IMR-90 (cell line): Measurements from ENCODE around the gene KDM2A. TPM values are rescaled to one million over a fixed set of nuclear protein-coding genes. Genes with fewer than 3 reads are reported as not detected.

ENCODE experiments used
- ATAC-seq: fragments of 200-7000 bp; cut with Tn5 transposase; 2 replicates; pipeline ENCODE4 v1.9.1; 2020; ENCODE audit warnings: low read depth, mild to moderate bottlenecking, moderate library complexity
- BruUV-seq: library from RNA; stranded (reverse); fragments of 400-500 nt; replicated peaks from 2 replicates; lab custom pipeline; 2021; lab: Mats Ljungman, UMichigan
- CTCF ChIA-PET: fragments of 300-600 bp; formaldehyde crosslinking; extraction: SDS; loops from one replicate; lab custom pipeline; 2021; ENCODE audit warnings: antibody characterized with exemption; lab: Yijun Ruan, JAX
- POLR2A ChIA-PET: fragments of 300-600 bp; sonication (Branson Sonifier 250); formaldehyde crosslinking; loops from one replicate; lab custom pipeline; 2022; ENCODE audit warnings: antibody characterized with exemption; ENCODE audit not compliant: unreplicated experiment; lab: Charles Lee
- DNase-seq: peaks from one replicate; pipeline ENCODE4 v3.0.0; 2013
- H2AFZ ChIP-seq: replicated peaks from 2 replicates; pipeline ENCODE3; 2013; ENCODE audit warnings: low read length, mild to moderate bottlenecking; ENCODE audit not compliant: poor library complexity
- H2AK5ac ChIP-seq: 2 replicates; pipeline ENCODE4 v1.6.1; 2013; ENCODE audit warnings: low read depth, low read length, inconsistent platforms
- H2AK9ac ChIP-seq: replicated peaks from 2 replicates; pipeline ENCODE3; 2013; ENCODE audit warnings: mild to moderate bottlenecking, low read depth, low read length, moderate library complexity; ENCODE audit not compliant: poor library complexity
- H2BK120ac ChIP-seq: 2 replicates; pipeline ENCODE4 v1.6.1; 2013; ENCODE audit warnings: low read depth, low read length, inconsistent platforms
- H2BK15ac ChIP-seq: 3 replicates; pipeline ENCODE4 v1.6.1; 2013; ENCODE audit warnings: low read depth, low read length, inconsistent platforms
- H2BK20ac ChIP-seq: 2 replicates; pipeline ENCODE4 v1.6.1; 2013; ENCODE audit warnings: low read depth, mild to moderate bottlenecking, inconsistent platforms, low read length, moderate library complexity
- H2BK5ac ChIP-seq: 2 replicates; pipeline ENCODE4 v1.6.1; 2013; ENCODE audit warnings: mild to moderate bottlenecking, low read depth, low read length, inconsistent platforms; ENCODE audit not compliant: poor library complexity, severe bottlenecking
- H3K14ac ChIP-seq: replicated peaks from 2 replicates; pipeline ENCODE4 v1.6.1; 2013; ENCODE audit warnings: low read depth, low read length, inconsistent platforms
- H3K18ac ChIP-seq: 2 replicates; pipeline ENCODE4 v1.6.1; 2013; ENCODE audit warnings: low read depth, low read length, control low read depth
- H3K23ac ChIP-seq: 2 replicates; pipeline ENCODE4 v1.6.1; 2013; ENCODE audit warnings: low read depth, low read length, inconsistent platforms
- H3K27ac ChIP-seq: 2 replicates; pipeline ENCODE4 v1.5.1; 2013; ENCODE audit warnings: mild to moderate bottlenecking, control low read depth, low read length; ENCODE audit not compliant: insufficient read depth
- H3K27me3 ChIP-seq: 2 replicates; pipeline ENCODE4 v1.6.1; 2013; ENCODE audit warnings: low read length; ENCODE audit not compliant: control insufficient read depth, insufficient read depth
- H3K36me3 ChIP-seq: 2 replicates; pipeline ENCODE4 v1.6.1; 2013; ENCODE audit warnings: low read length, mixed read lengths; ENCODE audit not compliant: control insufficient read depth, insufficient read depth
- H3K4ac ChIP-seq: 2 replicates; pipeline ENCODE4 v1.6.1; 2013; ENCODE audit warnings: low read depth, low read length, inconsistent platforms
- H3K4me1 ChIP-seq: 2 replicates; pipeline ENCODE4 v1.6.1; 2013; ENCODE audit warnings: low read length, mixed read lengths; ENCODE audit not compliant: control insufficient read depth, insufficient read depth
- H3K4me2 ChIP-seq: 2 replicates; pipeline ENCODE4 v1.6.1; 2013; ENCODE audit warnings: low read depth, mild to moderate bottlenecking, control low read depth, low read length, moderate library complexity
- H3K4me3 ChIP-seq: 2 replicates; pipeline ENCODE4 v1.5.1; 2013; ENCODE audit warnings: low read depth, mild to moderate bottlenecking, control low read depth, low read length, moderate library complexity; ENCODE audit not compliant: insufficient read depth
- H3K56ac ChIP-seq: 2 replicates; pipeline ENCODE4 v1.6.1; 2013; ENCODE audit warnings: low read length, inconsistent platforms; ENCODE audit not compliant: insufficient read depth; ENCODE audit errors: extremely low read depth
- H3K79me1 ChIP-seq, 2 experiments: 2 replicates each; pipeline ENCODE4 v1.6.1; 2013; ENCODE audit warnings: low read length in 2 of 2, inconsistent platforms in 1 of 2, low read depth in 1 of 2
- H3K9ac ChIP-seq: 2 replicates; pipeline ENCODE4 v1.6.1; 2013; ENCODE audit warnings: low read depth, low read length, control low read depth
- H3K9me1 ChIP-seq: 2 replicates; pipeline ENCODE4 v1.6.1; 2013; ENCODE audit warnings: low read length, inconsistent platforms; ENCODE audit not compliant: insufficient read depth
- H3K9me3 ChIP-seq: 2 replicates; pipeline ENCODE4 v1.6.1; 2013; ENCODE audit warnings: low read length; ENCODE audit not compliant: control insufficient read depth, insufficient read depth
- H4K20me1 ChIP-seq: 2 replicates; pipeline ENCODE4 v1.6.1; 2013; ENCODE audit warnings: low read length, inconsistent platforms; ENCODE audit not compliant: insufficient read depth
- H4K5ac ChIP-seq: 2 replicates; pipeline ENCODE4 v1.6.1; 2013; ENCODE audit warnings: mild to moderate bottlenecking, low read depth, low read length, control low read depth
- H4K8ac ChIP-seq, 2 experiments: 2 replicates each; pipeline ENCODE4 v1.6.1; 2013; ENCODE audit warnings: low read depth in 2 of 2, low read length in 2 of 2, control low read depth in 1 of 2, inconsistent platforms in 1 of 2
- H4K91ac ChIP-seq: 2 replicates; pipeline ENCODE4 v1.6.1; 2013; ENCODE audit warnings: low read depth, low read length, inconsistent platforms; ENCODE audit not compliant: insufficient read depth
- CHD1 ChIP-seq: IDR thresholded peaks from 2 replicates; pipeline ENCODE4 v1.6.1; 2012; ENCODE audit warnings: low read depth, low read length, improper control_type of control experiment
- CTCF ChIP-seq: conservative IDR thresholded peaks from 2 replicates; pipeline ENCODE4 v1.5.1; 2012; ENCODE audit warnings: mild to moderate bottlenecking, low read depth, low read length, improper control_type of control experiment
- FOS ChIP-seq: fragments of 150-350 bp; IDR thresholded peaks from 2 replicates; pipeline ENCODE4 v1.6.1; 2016; ENCODE audit warnings: low read depth, low read length
- MAFK ChIP-seq: IDR thresholded peaks from 2 replicates; pipeline ENCODE4 v1.6.1; 2012; ENCODE audit warnings: low read depth, low read length, improper control_type of control experiment
- MAZ ChIP-seq: IDR thresholded peaks from 2 replicates; pipeline ENCODE4 v1.6.1; 2012; ENCODE audit warnings: low read depth, mild to moderate bottlenecking, low read length, improper control_type of control experiment, moderate library complexity, borderline replicate concordance
- MXI1 ChIP-seq: IDR thresholded peaks from 2 replicates; pipeline ENCODE4 v1.6.1; 2012; ENCODE audit warnings: low read depth, mild to moderate bottlenecking, low read length, moderate library complexity, borderline replicate concordance
- NFE2L2 ChIP-seq: fragments of 150-350 bp; IDR thresholded peaks from 2 replicates; pipeline ENCODE4 v1.6.1; 2016; ENCODE audit warnings: low read depth, mild to moderate bottlenecking, low read length
- POLR2A ChIP-seq: IDR thresholded peaks from 2 replicates; pipeline ENCODE4 v1.6.1; 2012; ENCODE audit warnings: mild to moderate bottlenecking, low read depth, low read length
- RAD21 ChIP-seq: IDR thresholded peaks from 2 replicates; pipeline ENCODE4 v1.6.1; 2012; ENCODE audit warnings: low read length, improper control_type of control experiment
- RCOR1 ChIP-seq: IDR thresholded peaks from 2 replicates; pipeline ENCODE4 v1.6.1; 2012; ENCODE audit warnings: mild to moderate bottlenecking, low read length, improper control_type of control experiment; ENCODE audit not compliant: insufficient replicate concordance
- RFX5 ChIP-seq: IDR thresholded peaks from 2 replicates; pipeline ENCODE4 v1.8.0; 2012; ENCODE audit warnings: low read depth, mild to moderate bottlenecking, low read length, moderate library complexity
- WGBS, 2 experiments: methylation state at CpG; one replicate each; pipeline versions ENCODE4 v1.1.5 to v1.1.7; 2013; ENCODE audit warnings: missing lambda C conversion rate in 2 of 2; ENCODE audit not compliant: insufficient read length in 1 of 2; ENCODE audit errors: extremely low coverage in 2 of 2; 5-methylcytosine and 5-hydroxymethylcytosine counted together
- dilution Hi-C: fragments of 300-500 bp; cut with HindIII; formaldehyde crosslinking; loops from one replicate; pipeline ENCODE4 v1.14.3; 2018; ENCODE audit warnings: low sequenced_read_pairs; ENCODE audit not compliant: unreplicated experiment
- in situ Hi-C: fragments of 300-500 bp; cut with MboI; formaldehyde crosslinking; loops from 3 replicates; pipeline ENCODE4 v1.14.3; 2019; ENCODE audit warnings: low sequenced_read_pairs, inconsistent platforms, mixed read lengths
- intact Hi-C: fragments of 100-400 bp; cut with micrococcal nuclease; formaldehyde crosslinking; loops from 2 replicates; pipeline ENCODE4 v1.10.0; 2022
- polyA plus RNA-seq, 3 experiments: library from polyadenylated mRNA; depleted of rRNA; stranded (reverse); fragments of >200 nt; gene quantifications; 2 replicates each; pipeline ENCODE4 v1.2.3, GENCODE V29; 2012; ENCODE audit warnings: low replicate concordance in 1 of 3
- total RNA-seq: library from RNA; depleted of rRNA; stranded (reverse); fragments of >200 nt; gene quantifications from 2 replicates; pipeline ENCODE4 v1.2.3, GENCODE V29; 2012
- TF ChIP-seq, protein P1 (sequence below): fragments of 150-350 bp; IDR thresholded peaks from 2 replicates; pipeline ENCODE4 v1.6.1; 2017; ENCODE audit warnings: mild to moderate bottlenecking, antibody characterized with exemption, low read length, low read depth
- TF ChIP-seq, protein P2 (sequence below): fragments of 150-350 bp; IDR thresholded peaks from 2 replicates; pipeline ENCODE4 v1.6.1; 2016; ENCODE audit warnings: low read depth, mild to moderate bottlenecking, low read length, moderate library complexity, borderline replicate concordance

KDM2A gene
- total and polyA plus RNA-seq, 2 of the 4 experiments (the other 2 are of a cell fraction), result 26.7 to 42.6 TPM

DNA sequence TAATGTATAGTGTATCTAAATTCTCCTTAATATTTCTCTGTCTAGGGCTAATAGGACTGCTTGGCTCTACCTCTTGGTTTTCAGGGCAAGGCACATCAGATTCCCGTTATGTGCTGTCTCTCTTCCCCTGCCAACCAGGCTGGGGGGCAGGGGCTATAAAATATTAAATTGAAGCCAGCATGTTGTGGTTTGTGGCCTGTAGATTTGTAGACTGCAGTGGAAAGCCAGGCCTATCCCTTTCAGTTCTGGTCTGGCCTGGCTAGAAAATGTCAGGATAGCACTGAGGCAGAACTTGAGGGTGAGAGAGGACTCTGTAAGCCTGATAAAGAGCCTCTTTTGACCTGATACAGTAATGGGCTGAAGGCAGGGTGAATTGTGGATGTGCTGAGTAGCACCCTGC lies 132.8 kb downstream of the KDM2A start:
- Histone ChIP-seq H4K91ac (no peak overlapping the region), H2BK15ac (no peak overlapping the region), H3K18ac (no peak overlapping the region), H3K4me3 (no peak overlapping the region), H2BK20ac (no peak overlapping the region), H4K5ac (no peak overlapping the region), H3K23ac (no peak overlapping the region), H2BK120ac (no peak overlapping the region), H3K9me3 (no peaks in the 10 kb centered on the region), H3K4me1 (peaks cover 2% of the 10 kb centered on the region), H3K9me1 (peaks cover 7% of the 10 kb centered on the region; the same call in 1 of the 2 replicates), H4K8ac (no peak overlapping the region), H2AK5ac (no peak overlapping the region), H3K27me3 (no peaks in the 10 kb centered on the region), H3K56ac (no peak overlapping the region), H3K79me1 (peaks cover 41 to 65% of the 10 kb centered on the region in 2 experiments), H4K20me1 (peaks cover 4% of the 10 kb centered on the region; the same call in 1 of the 2 replicates), H3K14ac (no peak overlapping the region), H3K4me2 (no peak overlapping the region), H2BK5ac (no peak overlapping the region), H3K27ac (no peak overlapping the region), H2AFZ (no peak overlapping the region), H3K9ac (no peak overlapping the region), H3K36me3 (peaks cover 88% of the 10 kb centered on the region), H3K4ac (no peak overlapping the region), H2AK9ac (no peak overlapping the region)
- WGBS, 2 experiments, result no CpG with 5 or more reads among the region's 1 CpG
- in situ Hi-C loops (no loop called here), dilution Hi-C loops (no loop called here), intact Hi-C loops (no loop called here)
- no peak for ATAC-seq
- DNase-seq, result no peak
- CTCF ChIA-PET, result interaction anchor here (1.5 kb wide), 1 partner anchor 11 kb away, joined by 4 read pairs; no protein-coding TSS in a partner anchor
- TF ChIP-seq CHD1, result no peak
- TF ChIP-seq, protein P1, sequence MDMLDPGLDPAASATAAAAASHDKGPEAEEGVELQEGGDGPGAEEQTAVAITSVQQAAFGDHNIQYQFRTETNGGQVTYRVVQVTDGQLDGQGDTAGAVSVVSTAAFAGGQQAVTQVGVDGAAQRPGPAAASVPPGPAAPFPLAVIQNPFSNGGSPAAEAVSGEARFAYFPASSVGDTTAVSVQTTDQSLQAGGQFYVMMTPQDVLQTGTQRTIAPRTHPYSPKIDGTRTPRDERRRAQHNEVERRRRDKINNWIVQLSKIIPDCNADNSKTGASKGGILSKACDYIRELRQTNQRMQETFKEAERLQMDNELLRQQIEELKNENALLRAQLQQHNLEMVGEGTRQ, result no peak
- TF ChIP-seq NFE2L2, result no peak
- no peak for TF ChIP-seq RAD21
- TF ChIP-seq MXI1, result no peak
- TF ChIP-seq RCOR1, result no peak
- TF ChIP-seq FOS, result no peak
- TF ChIP-seq RFX5, result no peak
- no peak for TF ChIP-seq CTCF
- TF ChIP-seq MAFK, result no peak
- TF ChIP-seq, protein P2, sequence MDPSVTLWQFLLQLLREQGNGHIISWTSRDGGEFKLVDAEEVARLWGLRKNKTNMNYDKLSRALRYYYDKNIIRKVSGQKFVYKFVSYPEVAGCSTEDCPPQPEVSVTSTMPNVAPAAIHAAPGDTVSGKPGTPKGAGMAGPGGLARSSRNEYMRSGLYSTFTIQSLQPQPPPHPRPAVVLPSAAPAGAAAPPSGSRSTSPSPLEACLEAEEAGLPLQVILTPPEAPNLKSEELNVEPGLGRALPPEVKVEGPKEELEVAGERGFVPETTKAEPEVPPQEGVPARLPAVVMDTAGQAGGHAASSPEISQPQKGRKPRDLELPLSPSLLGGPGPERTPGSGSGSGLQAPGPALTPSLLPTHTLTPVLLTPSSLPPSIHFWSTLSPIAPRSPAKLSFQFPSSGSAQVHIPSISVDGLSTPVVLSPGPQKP, result no peak
- TF ChIP-seq MAZ, result no peak
- no peak for TF ChIP-seq POLR2A
- POLR2A ChIA-PET, result no interaction called here
- BruUV-seq, result no TSS peak
